GM21786 (cell line): ENCODE data around the gene TTC23L.

Source experiments
- ATAC-seq: cut with Tn5 transposase; IDR thresholded peaks from one replicate; pipeline ENCODE4 v1.9.1; 2021; ENCODE audit not compliant: unreplicated experiment

TTC23L gene

GRCh38 chr5:34867660-34868059, 28.7 kb downstream of the TTC23L start:
- no peak for ATAC-seq

GRCh38 chr5:34868791-34869190, 29.8 kb downstream of the TTC23L start:
- ATAC-seq, result no peak

DNA sequence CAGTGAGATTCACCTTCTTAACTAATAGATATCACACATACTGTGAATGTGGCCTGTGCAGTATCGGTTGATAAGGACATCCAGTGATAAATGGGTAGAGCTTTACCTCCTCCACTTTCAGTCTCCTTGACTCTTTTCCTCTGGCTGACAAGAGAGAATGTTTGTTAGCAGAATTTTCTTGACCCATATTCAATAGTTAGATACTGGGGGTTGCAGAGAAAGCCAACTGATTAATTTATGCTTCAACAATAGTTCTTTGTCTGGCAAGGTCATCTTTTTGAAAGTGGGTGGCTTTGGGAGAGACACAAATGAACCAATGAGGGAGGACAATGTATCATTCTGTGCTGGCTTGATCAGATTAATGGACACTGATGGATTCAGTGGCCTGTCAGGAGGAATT, 30.3 kb downstream of the TTC23L start:
- no peak for ATAC-seq

GRCh38 chr5:34870382-34870781, 31.4 kb downstream of the TTC23L start:
- ATAC-seq, result no peak

DNA sequence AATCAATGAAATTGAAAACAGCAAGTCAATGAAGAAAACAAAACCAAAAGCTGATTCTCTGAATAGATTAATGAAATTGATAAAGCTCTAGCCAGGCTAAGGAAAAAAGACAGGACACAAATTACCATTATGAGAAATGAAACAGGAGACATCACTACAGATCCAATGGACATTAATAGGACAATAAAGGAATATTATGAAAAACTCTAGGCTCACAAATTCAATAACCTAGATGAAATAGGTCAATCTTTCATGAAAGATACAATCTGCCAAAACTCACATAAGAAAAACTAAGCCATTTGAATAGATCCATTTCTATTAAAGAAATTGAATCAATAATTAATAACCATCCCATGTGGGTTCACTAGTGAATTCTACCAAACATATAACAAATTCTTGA, 37.3 kb downstream of the TTC23L start:
- no peak for ATAC-seq

DNA sequence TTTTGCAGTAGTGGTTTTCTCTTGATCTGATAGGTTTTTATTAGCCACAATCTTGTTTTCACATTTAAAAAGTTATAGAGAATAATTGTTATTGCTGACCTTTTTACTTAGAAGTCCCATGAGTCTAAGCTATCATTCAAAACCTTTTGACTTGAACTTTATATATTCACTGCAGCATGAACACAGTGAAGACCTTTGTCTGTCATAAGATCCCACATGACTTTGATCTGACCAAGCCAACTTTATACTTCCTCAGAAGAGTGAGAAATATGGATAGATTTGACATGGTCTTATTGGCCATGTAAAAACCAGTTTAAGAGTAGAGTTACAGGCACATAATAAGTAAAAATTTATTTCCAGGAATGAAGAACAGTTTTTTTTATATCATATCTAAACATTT, 42.3 kb downstream of the TTC23L start:
- no peak for ATAC-seq

DNA sequence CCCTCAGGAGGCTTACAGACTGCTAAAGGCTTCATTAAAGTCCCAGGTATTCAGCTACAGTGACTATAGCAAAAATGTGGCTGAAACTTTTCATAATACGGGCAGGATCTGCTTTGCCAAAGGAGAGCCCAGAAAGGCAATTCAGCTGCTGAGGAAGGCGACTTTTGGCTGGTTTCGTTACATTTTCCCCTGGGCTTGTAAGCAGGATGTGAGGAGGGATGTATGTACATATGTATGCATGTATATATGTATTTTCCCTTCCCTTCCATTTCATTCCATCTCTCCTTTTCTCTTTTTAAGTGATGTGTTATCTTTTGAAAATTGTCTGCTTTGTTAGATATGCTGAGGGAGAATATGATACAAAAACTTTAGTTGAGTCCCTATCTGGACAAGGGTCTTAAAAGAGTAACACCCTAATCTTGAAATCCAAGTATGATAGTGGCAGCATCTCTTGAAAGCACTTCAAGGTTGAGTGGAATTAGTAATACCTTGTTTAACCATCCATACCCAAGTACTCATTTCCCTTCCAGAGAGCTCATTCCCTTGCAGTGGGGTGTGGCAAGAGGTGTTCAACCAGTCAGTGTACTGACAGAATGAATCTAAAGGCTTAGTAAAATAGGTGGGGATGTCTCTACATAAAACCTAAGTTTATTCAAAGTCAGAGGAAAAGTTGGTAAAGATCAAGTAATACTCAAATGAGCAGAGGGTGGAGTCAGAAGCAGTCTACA, 47.6 kb downstream of the TTC23L start:
- ATAC-seq, result no peak

DNA sequence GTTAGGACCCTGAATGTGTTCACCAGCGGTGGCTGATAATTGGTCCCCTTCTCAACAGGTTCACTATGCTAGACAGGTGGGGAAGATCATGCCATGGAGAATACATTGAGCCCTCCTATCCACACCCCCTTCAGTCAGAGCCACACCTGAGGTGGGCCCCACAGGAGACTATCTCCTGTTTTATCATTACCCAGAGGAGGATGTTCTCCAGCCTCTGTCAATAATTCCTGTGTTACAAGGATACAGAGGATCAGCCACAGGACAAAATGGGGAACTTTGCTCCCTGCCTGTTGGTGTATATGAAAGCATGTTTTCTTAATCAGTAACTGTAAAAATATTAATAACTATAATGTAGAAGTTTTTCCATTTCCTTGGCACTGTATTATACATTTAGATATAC, 50.4 kb downstream of the TTC23L start:
- no peak for ATAC-seq

- no peak for ATAC-seq
Measured at GRCh38 chr5:34891981-34892380, 53.0 kb downstream of the TTC23L start.

DNA sequence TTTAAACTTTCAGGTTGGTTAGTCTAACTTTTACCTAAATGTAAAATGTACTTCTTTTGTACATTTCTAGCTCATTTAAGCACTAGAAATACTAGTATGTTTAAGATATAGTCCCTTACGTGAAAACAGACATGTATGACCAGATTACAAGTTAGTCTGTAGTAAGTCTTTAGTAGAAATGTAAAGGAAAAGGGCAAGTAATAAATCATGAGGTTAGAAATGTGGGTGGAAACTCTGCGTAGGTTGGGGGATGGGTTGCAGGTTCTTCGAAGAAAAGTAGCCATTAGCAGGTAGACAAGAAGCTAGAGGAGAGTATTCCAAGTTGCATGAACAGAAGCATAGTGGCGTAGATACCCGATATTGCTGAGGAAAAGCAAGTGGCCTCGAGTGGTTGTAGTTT, 53.5 kb downstream of the TTC23L start:
- ATAC-seq, result no peak

DNA sequence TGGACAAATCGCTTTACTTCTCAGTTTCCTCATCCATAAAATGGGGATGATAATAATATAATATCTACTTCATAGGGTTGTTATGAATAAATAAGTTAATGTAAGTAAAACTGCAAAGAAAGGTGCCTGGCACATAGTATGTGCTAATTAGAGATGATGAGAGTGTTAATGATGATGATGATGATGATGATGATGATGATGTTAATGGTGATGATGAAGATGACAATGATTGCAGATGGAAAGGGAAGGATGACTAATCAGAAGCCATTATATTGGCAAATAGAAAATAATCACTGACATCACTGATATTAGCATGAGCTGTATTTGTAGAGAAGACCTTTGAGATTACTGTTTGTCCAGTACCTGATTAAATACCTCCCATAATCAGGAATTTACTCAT, 55.8 kb downstream of the TTC23L start:
- ATAC-seq, result no peak

GRCh38 chr5:34895641-34896419, 56.9 kb downstream of the TTC23L start:
- no peak for ATAC-seq

GRCh38 chr5:34897646-34898045, 58.7 kb downstream of the TTC23L start:
- ATAC-seq, result no peak

- peak; percentile 90 for ATAC-seq
Measured at GRCh38 chr5:34898258-34898895, 59.4 kb downstream of the TTC23L start.

DNA sequence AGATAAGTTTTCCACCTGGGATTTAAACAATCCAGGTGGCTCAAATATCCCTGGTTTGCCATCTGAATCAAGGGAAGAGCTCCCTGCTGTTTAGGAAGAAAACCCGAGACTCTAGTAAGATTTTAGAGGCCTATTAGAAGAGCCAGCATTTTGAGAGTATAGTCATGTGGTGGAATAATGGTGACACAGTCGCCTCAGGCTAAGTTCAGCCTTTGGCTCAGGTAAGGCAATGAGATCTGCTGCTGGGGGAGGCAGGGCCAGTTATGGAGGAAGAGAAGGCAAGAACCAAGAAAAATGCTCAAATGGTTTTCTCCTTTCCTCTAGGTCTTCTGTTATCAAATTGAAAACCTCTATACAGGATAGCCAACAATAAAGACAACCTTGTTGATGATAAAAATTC, 60.1 kb downstream of the TTC23L start:
- no peak for ATAC-seq

DNA sequence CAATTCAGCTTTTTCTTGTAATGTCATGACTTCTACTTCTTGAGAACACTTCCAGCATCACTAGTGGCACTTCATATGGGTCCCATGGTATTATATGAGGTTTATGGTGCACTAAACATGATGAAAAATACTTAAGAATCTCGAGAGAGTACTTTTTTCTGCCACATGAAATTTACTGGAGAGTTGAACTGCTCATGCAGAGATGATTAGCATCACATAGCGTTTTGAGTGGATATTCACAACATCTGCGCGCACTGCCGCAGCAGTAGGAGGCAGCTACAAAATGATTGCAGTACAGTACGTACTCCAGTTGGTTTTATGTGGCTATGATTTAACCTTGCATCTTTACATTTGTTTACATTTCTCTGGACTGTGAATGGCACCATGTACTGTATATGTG, 61.7 kb downstream of the TTC23L start:
- no peak for ATAC-seq

GRCh38 chr5:34903260-34903659, 64.3 kb downstream of the TTC23L start:
- ATAC-seq, result no peak

DNA sequence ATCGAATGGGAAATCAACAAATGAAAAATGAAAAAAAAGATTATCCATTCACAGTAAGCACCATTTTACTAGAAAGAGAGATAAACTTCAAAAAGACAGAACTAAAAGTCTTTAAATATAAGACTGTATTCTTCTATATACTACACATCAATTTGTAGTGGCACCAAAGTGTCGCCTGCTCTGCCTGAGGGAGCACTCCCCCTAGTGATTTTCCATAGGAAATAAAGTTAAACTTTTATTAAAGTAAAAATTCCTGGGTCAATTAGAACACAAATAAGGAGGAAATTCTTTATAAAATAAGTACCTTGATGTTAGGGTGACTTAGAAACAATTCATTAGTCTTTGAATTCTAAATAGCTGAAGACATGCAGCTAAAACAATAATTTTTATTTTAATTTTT, 66.6 kb downstream of the TTC23L start:
- ATAC-seq, result no peak

DNA sequence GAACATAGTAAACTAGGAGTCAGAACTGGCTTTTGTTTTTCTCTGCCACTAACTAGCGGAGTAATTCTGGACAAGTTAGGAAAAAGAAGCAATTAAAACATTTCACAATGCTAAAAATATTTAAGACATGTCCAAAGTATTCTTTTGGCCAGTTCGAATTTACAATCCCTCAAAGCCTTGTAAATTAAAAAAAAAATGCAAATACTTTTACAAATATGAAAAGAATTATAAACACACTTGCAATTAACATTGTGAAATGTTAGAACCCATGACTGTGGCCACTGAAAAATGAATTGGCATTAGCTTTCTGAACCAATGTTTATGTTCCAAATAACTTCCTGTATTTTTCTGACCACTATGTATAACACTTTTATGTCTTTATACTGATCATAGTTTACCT, 74.1 kb downstream of the TTC23L start:
- no peak for ATAC-seq

GRCh38 chr5:34914671-34915138, 75.7 kb downstream of the TTC23L start:
- ATAC-seq, result peak; percentile 16

DNA sequence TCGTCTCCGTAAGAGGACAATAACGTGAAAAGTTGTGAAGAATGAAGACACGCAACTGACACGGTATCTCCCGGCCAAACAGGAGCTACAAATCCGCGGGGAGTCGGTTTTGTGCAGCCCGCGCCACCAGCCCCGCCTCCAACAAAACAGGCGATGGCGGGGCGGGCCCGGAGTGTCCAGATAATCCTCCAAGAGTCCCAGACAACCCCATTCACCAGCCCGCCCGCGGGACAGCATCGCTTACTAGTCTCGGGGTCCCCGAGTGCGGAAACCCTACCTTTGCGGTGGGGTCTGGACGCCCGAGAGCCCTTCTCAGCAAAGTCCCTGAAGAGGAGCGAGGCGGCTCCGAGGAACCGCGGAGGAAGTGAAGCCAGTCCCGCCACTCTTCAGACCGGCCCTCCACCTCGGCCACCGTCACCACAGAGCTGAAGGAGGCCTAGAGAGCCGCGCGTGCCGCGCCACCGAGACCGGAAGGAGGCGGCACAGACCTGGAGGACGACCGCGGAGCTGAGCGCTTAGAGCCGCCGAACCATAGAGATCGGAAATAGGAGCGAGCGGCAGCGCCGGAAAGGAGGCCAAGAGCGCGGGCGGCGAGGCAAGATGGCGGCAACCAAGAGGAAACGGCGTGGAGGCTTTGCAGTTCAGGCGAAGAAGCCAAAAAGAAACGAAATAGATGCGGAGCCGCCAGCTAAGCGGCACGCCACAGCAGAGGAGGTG, 76.3 kb downstream of the TTC23L start, which contains the start of the genes BRIX1 and RAD1:
TSS of gene BRIX1 (plus strand) at position 573 of the 717 bp plus-strand sequence. CDS start at position 601, 28 bp downstream.
TSS of gene RAD1 (minus strand) at position 366 of the 717 bp plus-strand sequence. CDS start 612 bp downstream, outside the sequence.
- peak; percentile 97 for ATAC-seq
